Psoas muscle (tissue), 8 donors: ENCODE measurements around the gene LDLRAD4. TPM values are rescaled to one million over a fixed set of nuclear protein-coding genes. Genes with fewer than 3 reads are reported as not detected.

Source experiments
- ATAC-seq, 4 donors: fragments of 200-7000 bp; cut with Tn5 transposase; one replicate each; pipeline ENCODE4 v1.9.1; 2020; ENCODE audit warnings: moderate library complexity in 3 of 4, mild to moderate bottlenecking in 2 of 4
- DNase-seq, 2 donors: peaks; one replicate each; pipeline ENCODE4 v3.0.0-alpha.2; 2020
- H3K27ac ChIP-seq: fragments of 200-600 bp; one replicate; pipeline ENCODE4 v1.8.0; 2022
- H3K27me3 ChIP-seq, 3 donors: fragments of 200-600 bp in 1 of 3; one replicate each; pipeline versions ENCODE4 v1.6.1 to v1.8.0; 2013 to 2022; ENCODE audit warnings: low read length in 2 of 3, mild to moderate bottlenecking in 2 of 3, moderate library complexity in 1 of 3; ENCODE audit not compliant: insufficient read depth in 3 of 3
- H3K36me3 ChIP-seq, 2 donors: fragments of 200-600 bp in 1 of 2; one replicate each; pipeline versions ENCODE4 v1.6.1 to v1.8.0; 2013 to 2022; ENCODE audit warnings: low read depth in 1 of 2, mild to moderate bottlenecking in 1 of 2, moderate library complexity in 1 of 2; ENCODE audit not compliant: insufficient read depth in 1 of 2
- H3K4me1 ChIP-seq: fragments of 200-600 bp; one replicate; pipeline ENCODE4 v1.8.0; 2022
- H3K4me3 ChIP-seq: fragments of 200-600 bp; one replicate; pipeline ENCODE4 v1.8.0; 2022; ENCODE audit warnings: mild to moderate bottlenecking
- H3K9me3 ChIP-seq: fragments of 200-600 bp; one replicate; pipeline ENCODE4 v1.8.0; 2022
- WGBS, 3 donors: extraction: QIAGEN DNeasy Blood & Tissue Kit; methylation state at CpG; one replicate each; pipeline versions ENCODE4 v1.1.6 to v1.1.7; 2013; 5-methylcytosine and 5-hydroxymethylcytosine counted together
- intact Hi-C, 2 donors: fragments of 100-400 bp; cut with DNase I; formaldehyde crosslinking; loops; one replicate each; pipeline versions ENCODE4 v1.11.0 to v1.14.2; 2022
- polyA plus RNA-seq, 3 donors: library from polyadenylated mRNA; stranded (reverse); fragments of 200-250 nt; gene quantifications; one replicate each; pipeline ENCODE4 v1.2.3, GENCODE V29; 2013
- total RNA-seq, 4 donors: library from RNA; stranded (reverse); fragmentation: NEBNext Ultra II Directional in 2 of 4; extraction: Animal tissue kit (Norgen Biotek cat#: 25700) in 2 of 4; gene quantifications; one replicate each; pipeline versions ENCODE4 v1.2.1 to v1.2.4, GENCODE V29; 2021 to 2023
- TF ChIP-seq, protein P1 (sequence below): fragments of 200-600 bp; IDR thresholded peaks from one replicate; pipeline ENCODE4 v1.8.0; 2022; ENCODE audit warnings: antibody characterized with exemption
- donor health status: healthy with polysubstance abuse.
- donor health status: DM: no; HTN: no; CAD: no; lungs with moderate emphysema.
- donor health status: Bipolar disorder and iron deficiency.
- donor health status: healthy.
- donor health status: DM: yes; HTN: yes; CAD: no.
- donor health status: DM: no; HTN: no; CAD: no.
- donor health status: DM: no; HTN: no; CAD: no.
- donor health status: DM: yes; HTN: yes; CAD: no.

Gene LDLRAD4
- total and polyA plus RNA-seq, 7 donors: 1.8 to 13.9 (median 3.8) TPM

GRCh38 chr18:13520741-13521140, 302.2 kb downstream of the LDLRAD4 start:
- ATAC-seq (peak in 2 of 4 donors; percentile 13 to 23), DNase-seq (no peak)
- intact Hi-C loops: no loop called here
- TF ChIP-seq, protein P1, sequence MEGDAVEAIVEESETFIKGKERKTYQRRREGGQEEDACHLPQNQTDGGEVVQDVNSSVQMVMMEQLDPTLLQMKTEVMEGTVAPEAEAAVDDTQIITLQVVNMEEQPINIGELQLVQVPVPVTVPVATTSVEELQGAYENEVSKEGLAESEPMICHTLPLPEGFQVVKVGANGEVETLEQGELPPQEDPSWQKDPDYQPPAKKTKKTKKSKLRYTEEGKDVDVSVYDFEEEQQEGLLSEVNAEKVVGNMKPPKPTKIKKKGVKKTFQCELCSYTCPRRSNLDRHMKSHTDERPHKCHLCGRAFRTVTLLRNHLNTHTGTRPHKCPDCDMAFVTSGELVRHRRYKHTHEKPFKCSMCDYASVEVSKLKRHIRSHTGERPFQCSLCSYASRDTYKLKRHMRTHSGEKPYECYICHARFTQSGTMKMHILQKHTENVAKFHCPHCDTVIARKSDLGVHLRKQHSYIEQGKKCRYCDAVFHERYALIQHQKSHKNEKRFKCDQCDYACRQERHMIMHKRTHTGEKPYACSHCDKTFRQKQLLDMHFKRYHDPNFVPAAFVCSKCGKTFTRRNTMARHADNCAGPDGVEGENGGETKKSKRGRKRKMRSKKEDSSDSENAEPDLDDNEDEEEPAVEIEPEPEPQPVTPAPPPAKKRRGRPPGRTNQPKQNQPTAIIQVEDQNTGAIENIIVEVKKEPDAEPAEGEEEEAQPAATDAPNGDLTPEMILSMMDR: no peak
- H3K27ac ChIP-seq: peak overlapping the region; percentile 60
- peaks cover 39% of the 10 kb centered on the region for H3K4me1 ChIP-seq
- peaks cover 9% of the 10 kb centered on the region for H3K9me3 ChIP-seq
- 86 to 91% (median 91%) methylated on average over 5 of the region's 5 CpGs for WGBS, 3 donors
- H3K27me3 ChIP-seq: no peaks in the 10 kb centered on the region
- no peak overlapping the region for H3K4me3 ChIP-seq
- no peaks in the 10 kb centered on the region for H3K36me3 ChIP-seq

DNA sequence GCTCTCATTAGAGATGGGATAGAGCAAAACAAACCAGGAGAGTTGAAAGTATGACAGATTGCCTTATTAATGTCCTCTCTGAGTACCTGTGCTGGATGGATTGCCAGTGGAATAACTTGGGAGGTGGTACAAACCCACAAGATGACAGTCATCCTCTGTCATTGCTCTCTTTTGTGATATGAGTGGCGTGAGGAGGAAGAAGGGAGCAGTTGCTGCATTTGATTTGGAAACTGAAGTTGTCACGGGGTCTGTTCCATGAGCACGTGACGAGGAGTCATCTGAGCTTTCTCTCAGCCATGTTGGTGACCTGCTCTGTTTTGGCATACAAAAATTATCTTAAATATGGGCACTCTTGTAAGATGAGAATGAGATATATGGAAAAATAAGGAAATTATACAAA, 302.9 kb downstream of the LDLRAD4 start:
- no peaks in the 10 kb centered on the region for H3K36me3 ChIP-seq
- peaks cover 9% of the 10 kb centered on the region for H3K9me3 ChIP-seq
- no peak overlapping the region for H3K4me3 ChIP-seq
- TF ChIP-seq, protein P1: no peak
- ATAC-seq: peak; percentile 56 to 66 (median 60)
- intact Hi-C loops: no loop called here
- DNase-seq: no peak
- H3K27ac ChIP-seq: peak overlapping the region; percentile 60
- no peaks in the 10 kb centered on the region for H3K27me3 ChIP-seq
- WGBS, 3 donors: 57 to 75% (median 60%) methylated on average over 4 of the region's 4 CpGs
- peaks cover 43% of the 10 kb centered on the region for H3K4me1 ChIP-seq

DNA sequence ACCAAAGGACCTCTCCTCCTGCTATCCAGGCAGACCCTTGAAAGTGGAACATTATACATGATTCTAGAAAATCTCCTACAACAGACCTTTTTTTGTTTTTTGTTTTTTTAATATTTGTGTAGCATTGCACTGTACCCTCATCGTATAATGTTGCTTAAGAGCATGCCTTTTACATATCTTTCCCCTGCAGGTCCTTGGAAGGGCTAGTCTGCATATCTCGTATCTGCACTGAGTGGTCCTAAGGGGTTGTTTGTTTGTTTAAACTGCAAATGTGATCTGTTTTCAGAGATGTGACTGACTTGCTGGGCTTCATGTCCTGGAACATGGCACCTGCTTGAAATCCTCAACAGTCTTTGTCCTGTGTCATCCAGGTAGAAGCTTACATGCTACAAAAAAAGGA, 303.7 kb downstream of the LDLRAD4 start:
- ATAC-seq: no peak
- H3K36me3 ChIP-seq: no peaks in the 10 kb centered on the region
- no peak for DNase-seq
- H3K27me3 ChIP-seq: no peaks in the 10 kb centered on the region
- peaks cover 44% of the 10 kb centered on the region for H3K4me1 ChIP-seq
- peak overlapping the region; percentile 60 for H3K27ac ChIP-seq
- 52 to 98% (median 59%) methylated on average over 2 of the region's 2 CpGs for WGBS, 3 donors
- peaks cover 9% of the 10 kb centered on the region for H3K9me3 ChIP-seq
- H3K4me3 ChIP-seq: no peak overlapping the region
- intact Hi-C loops: no loop called here
- TF ChIP-seq, protein P1: no peak

DNA sequence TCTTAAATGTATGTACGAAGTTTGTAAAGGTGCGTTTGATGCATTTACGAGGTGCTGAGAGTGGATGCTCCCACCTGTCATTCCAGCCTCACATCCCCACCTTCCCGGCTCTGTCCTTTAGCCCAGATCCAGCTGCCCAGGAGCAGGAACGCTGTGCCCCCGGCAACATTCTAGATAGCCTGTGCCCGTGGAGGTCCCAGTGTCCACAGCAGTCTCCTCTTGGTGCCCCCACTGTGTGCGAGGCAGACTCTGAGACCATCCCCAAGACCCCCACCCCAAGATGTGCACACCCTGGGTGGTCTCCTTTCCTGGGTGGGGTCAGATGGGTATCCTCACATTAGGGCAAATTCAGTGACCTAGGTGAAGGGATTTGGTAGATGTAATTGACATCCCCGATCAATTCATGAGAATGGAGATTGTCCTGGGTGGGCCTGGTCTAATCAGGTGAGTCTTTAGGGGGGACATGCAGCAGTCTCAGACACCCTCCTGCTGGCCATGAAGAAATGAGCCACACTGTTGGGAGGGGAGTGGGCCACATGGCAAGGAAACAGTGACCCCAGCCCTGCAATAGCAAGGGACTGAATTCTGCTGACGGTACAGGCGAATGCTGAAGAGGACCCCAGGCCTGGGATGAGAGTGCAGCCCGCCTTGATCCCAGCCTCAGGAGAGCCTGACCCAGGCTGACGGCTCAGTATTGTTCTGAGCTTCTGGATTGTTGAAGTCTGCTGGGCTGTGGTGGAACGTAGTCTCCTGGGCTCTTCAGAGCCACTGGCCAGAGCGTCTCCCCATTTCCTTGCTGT, 304.5 kb downstream of the LDLRAD4 start:
- Histone ChIP-seq H3K27ac (no peak overlapping the region), H3K4me3 (no peak overlapping the region), H3K9me3 (peaks cover 9% of the 10 kb centered on the region), H3K27me3 (no peaks in the 10 kb centered on the region), H3K36me3 (no peaks in the 10 kb centered on the region), H3K4me1 (peaks cover 48% of the 10 kb centered on the region)
- no peak for DNase-seq
- TF ChIP-seq, protein P1: no peak
- WGBS, 3 donors: 89 to 95% (median 90%) methylated on average over 15 of the region's 15 CpGs
- no peak for ATAC-seq
- intact Hi-C loops: no loop called here
